K562 (cell line): ENCODE measurements around the gene TP53BP2. TPM values are rescaled to one million over a fixed set of nuclear protein-coding genes. Genes with fewer than 3 reads are reported as not detected.

Source experiments
- BRD4 ChIP-seq: fragments of 200-600 bp; sonication (generic); IDR thresholded peaks from 2 replicates; pipeline ENCODE4 v1.6.1; 2017; ENCODE audit warnings: inconsistent platforms
- CXXC5 ChIP-seq: fragments of 250-450 bp; sonication (Bioruptor Pico); IDR thresholded peaks from 2 replicates; pipeline ENCODE4 v1.8.0; 2022; ENCODE audit warnings: inconsistent platforms, mild to moderate bottlenecking, moderate library complexity
- HDAC2 ChIP-seq: fragments of 450-650 bp; IDR thresholded peaks from 2 replicates; pipeline ENCODE4 v1.6.1; 2016; ENCODE audit warnings: mild to moderate bottlenecking
- HDGF ChIP-seq: fragments of 450-650 bp; IDR thresholded peaks from 2 replicates; pipeline ENCODE4 v1.6.1; 2016
- HMBOX1 ChIP-seq: sonication (generic); IDR thresholded peaks from 2 replicates; pipeline ENCODE4 v1.6.1; 2016
- JUNB ChIP-seq: fragments of 450-650 bp; formaldehyde crosslinking; conservative IDR thresholded peaks from 2 replicates; pipeline ENCODE4 v1.4.0; 2020; ENCODE audit warnings: mild to moderate bottlenecking
- MAFK ChIP-seq: IDR thresholded peaks from 2 replicates; pipeline ENCODE4 v1.6.1; 2011; ENCODE audit warnings: low read length, improper control_type of control experiment
- MCM3 ChIP-seq: fragments of 450-650 bp; IDR thresholded peaks from 2 replicates; pipeline ENCODE4 v1.6.1; 2016
- MLLT1 ChIP-seq, 2 experiments: fragments of 450-650 bp; IDR thresholded peaks; 2 replicates each; pipeline ENCODE4 v1.6.1; 2016
- NFE2 ChIP-seq: IDR thresholded peaks from 2 replicates; pipeline ENCODE4 v1.6.1; 2014; ENCODE audit warnings: antibody characterized with exemption, low read depth
- PCBP2 ChIP-seq: fragments of 200-400 bp; formaldehyde crosslinking; IDR thresholded peaks from 2 replicates; pipeline ENCODE4 v1.6.1; 2018; ENCODE audit warnings: low read length, low read depth, mild to moderate bottlenecking, moderate library complexity; ENCODE audit not compliant: poor library complexity, severe bottlenecking
- POLR2B ChIP-seq: fragments of 450-650 bp; IDR thresholded peaks from 2 replicates; pipeline ENCODE4 v1.6.1; 2018; ENCODE audit warnings: low read depth; ENCODE audit not compliant: partially characterized antibody
- PTRF ChIP-seq: fragments of 450-650 bp; IDR thresholded peaks from 2 replicates; pipeline ENCODE4 v1.6.1; 2016; ENCODE audit warnings: mild to moderate bottlenecking, missing genetic modification characterization, missing compliant biosample characterization
- RCOR1 ChIP-seq, 2 experiments: IDR thresholded peaks; 2 replicates each; pipeline ENCODE4 v1.6.1; 2012; ENCODE audit warnings: low read depth in 2 of 2, low read length in 2 of 2, borderline replicate concordance in 1 of 2, improper control_type of control experiment in 1 of 2
- SOX6 ChIP-seq: fragments of 450-650 bp; IDR thresholded peaks from 2 replicates; pipeline ENCODE4 v1.6.1; 2014; ENCODE audit warnings: mild to moderate bottlenecking
- TAF7 ChIP-seq: fragments of 450-650 bp; IDR thresholded peaks from 2 replicates; pipeline ENCODE4 v1.6.1; 2016; ENCODE audit warnings: missing genetic modification characterization, missing compliant biosample characterization
- THRA ChIP-seq: fragments of 450-650 bp; IDR thresholded peaks from 2 replicates; pipeline ENCODE4 v1.6.1; 2017; ENCODE audit warnings: mild to moderate bottlenecking, moderate library complexity
- VEZF1 ChIP-seq: fragments of 200-800 bp; sonication (Bioruptor generic); IDR thresholded peaks from 2 replicates; pipeline ENCODE4 v1.6.1; 2017; ENCODE audit warnings: missing genetic modification characterization, missing compliant biosample characterization
- XRCC4 ChIP-seq: IDR thresholded peaks from one replicate; pipeline ENCODE4 v1.6.1; 2011; ENCODE audit not compliant: insufficient read depth, insufficient read length; ENCODE audit errors: extremely low read depth
- ZEB2 ChIP-seq: fragments of 450-650 bp; IDR thresholded peaks from 2 replicates; pipeline ENCODE4 v1.6.1; 2016
- ZNF12 ChIP-seq: sonication (generic); formaldehyde crosslinking; IDR thresholded peaks from 2 replicates; pipeline ENCODE4 v1.4.0; 2020; ENCODE audit warnings: mild to moderate bottlenecking, missing genetic modification reagents
- ZNF184 ChIP-seq: sonication (generic); formaldehyde crosslinking; IDR thresholded peaks from 2 replicates; pipeline ENCODE4 v1.5.0; 2020; ENCODE audit warnings: missing genetic modification reagents
- ZNF253 ChIP-seq: fragments of 250-450 bp; sonication (Bioruptor Pico); conservative IDR thresholded peaks from 2 replicates; pipeline ENCODE4 v1.6.1; 2021; ENCODE audit warnings: mild to moderate bottlenecking
- ZNF384 ChIP-seq: IDR thresholded peaks from 2 replicates; pipeline ENCODE4 v1.6.1; 2012; ENCODE audit warnings: low read depth, low read length, improper control_type of control experiment
- ZNF644 ChIP-seq: fragments of 200-800 bp; sonication (Bioruptor generic); IDR thresholded peaks from 2 replicates; pipeline ENCODE4 v1.6.1; 2016; ENCODE audit warnings: low read depth, missing genetic modification characterization, missing compliant biosample characterization
- polyA plus RNA-seq, 8 experiments: library from polyadenylated mRNA; depleted of rRNA in 4 of 8; stranded (reverse) in 5 of 8; unstranded in 3 of 8; fragments of >200 nt; fragmentation: Nextera tagmentation in 2 of 8; fragmentation: Illumina TruSeq in 1 of 8; extraction: Ambion mirVana in 2 of 8; extraction: Trizol in 1 of 8; gene quantifications; 2 replicates each; pipeline versions ENCODE4 v1.2.1 to v1.2.3, GENCODE V29; 2011 to 2014; ENCODE audit warnings: inconsistent platforms in 1 of 8, missing spikeins in 1 of 8
- total RNA-seq, 7 experiments: library from RNA; depleted of rRNA in 6 of 7; stranded (reverse); fragments of >200 nt in 6 of 7; fragmentation: Illumina TruSeq in 2 of 7; extraction: Trizol in 2 of 7; gene quantifications; 2 replicates each; pipeline versions ENCODE4 v1.2.1 to v1.2.3, GENCODE V29; 2011 to 2021; ENCODE audit warnings: low replicate concordance in 1 of 7

The TP53BP2 gene
- total and polyA plus RNA-seq, 9 of the 15 experiments (the other 6 are each of a cell fraction or from before 2014, with no cell fraction given) = 17.0 to 69.6 (median 40.1) TPM

- TF ChIP-seq HDAC2 (0 out of 2 replicates have a peak, but pooled peaks have one; percentile 74), THRA (no peak), ZNF644 (tag) (no peak), MLLT1 (IDR thresholded peaks at IDR 0.05) (peak in 1 of 2 experiments; percentile 23; a peak in 1 of 4 replicates), NFE2 (peak; percentile 44; the same call in 1 of the 2 replicates), ZNF12 (CRISPR knock-in tag) (peak; percentile 65; the same call in 1 of the 2 replicates), HMBOX1 (peak; percentile 89), TAF7 (tag) (no peak), CXXC5 (peak; percentile 33; the same call in 1 of the 2 replicates), RCOR1 (IDR thresholded peaks at IDR 0.05; ENCODE audit: borderline replicate concordance in 1 of 2, low read depth in 2 of 2, low read length in 2 of 2) (peak in 1 of 2 experiments; percentile 84; a peak in 2 of 4 replicates), PCBP2 (no peak), BRD4 (no peak), ZNF253 (no peak), POLR2B (no peak), ZNF184 (CRISPR knock-in tag) (no peak), ZEB2 (0 out of 2 replicates have a peak, but pooled peaks have one; percentile 27), MCM3 (no peak), MAFK (peak; percentile 29; the same call in 1 of the 2 replicates), XRCC4 (no peak), JUNB (CRISPR knock-in tag) (no peak), PTRF (tag) (no peak), VEZF1 (CRISPR knock-in tag) (no peak), ZNF384 (peak; percentile 18; the same call in 1 of the 2 replicates), HDGF (peak; percentile 94), SOX6 (peak; percentile 25; the same call in 1 of the 2 replicates)
Measured at GRCh38 chr1:223827193-223827663, 18.5 kb downstream of the TP53BP2 start (continued).
